ENCODE data around the gene LRRC61.

Gene LRRC61

DNA sequence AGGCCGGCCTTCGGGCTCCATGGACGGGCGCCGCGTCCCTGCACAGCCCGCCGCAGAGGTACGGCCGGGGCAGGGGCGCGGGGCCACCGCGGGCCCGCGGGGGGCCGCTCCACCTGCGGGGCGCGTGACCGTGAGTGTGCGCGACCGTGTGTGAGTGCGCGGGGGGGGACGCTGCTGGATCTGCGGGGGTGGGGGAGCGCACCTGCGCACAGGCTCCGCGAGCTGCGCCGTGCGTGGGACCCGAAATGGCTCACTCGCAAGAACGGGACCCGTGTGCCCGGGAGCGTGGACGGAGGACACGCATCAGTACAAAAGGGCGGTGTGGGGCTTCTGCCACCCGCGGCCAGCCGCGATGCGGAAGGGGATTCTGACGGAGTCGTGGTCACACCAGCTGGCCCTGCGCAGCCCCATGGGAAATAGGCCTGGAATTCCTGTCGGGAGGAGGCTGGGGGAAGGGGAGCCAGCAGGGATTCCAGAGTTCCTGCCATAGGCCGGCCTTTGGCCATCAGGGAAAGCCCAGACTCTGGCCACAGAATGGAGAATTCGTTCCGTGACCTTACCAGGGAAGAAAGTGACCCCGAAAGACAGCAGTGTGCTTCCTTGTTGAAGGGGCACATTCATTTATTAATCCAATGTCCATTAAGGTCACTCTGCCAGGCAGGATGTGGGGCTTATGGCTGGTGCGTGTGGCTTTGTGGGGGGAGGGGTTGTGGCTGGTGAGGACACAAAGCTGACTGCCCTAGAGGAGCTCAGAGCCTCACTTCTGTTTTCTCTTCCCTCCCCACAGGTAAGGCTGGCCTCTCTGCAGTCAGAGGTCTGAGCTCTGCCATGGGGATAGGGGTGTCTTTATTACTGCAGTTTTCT is 46.0 kb downstream of the LRRC61 start:
- DNase-seq (ENCODE audit: extremely low read depth in 1 of 2, low read depth in 1 of 2) = peak in 1 of 2 donors; percentile 46

GRCh38 chr7:150369748-150370501 is 46.8 kb downstream of the LRRC61 start:
- no peak for DNase-seq (ENCODE audit: extremely low read depth in 1 of 2, low read depth in 1 of 2)

DNA sequence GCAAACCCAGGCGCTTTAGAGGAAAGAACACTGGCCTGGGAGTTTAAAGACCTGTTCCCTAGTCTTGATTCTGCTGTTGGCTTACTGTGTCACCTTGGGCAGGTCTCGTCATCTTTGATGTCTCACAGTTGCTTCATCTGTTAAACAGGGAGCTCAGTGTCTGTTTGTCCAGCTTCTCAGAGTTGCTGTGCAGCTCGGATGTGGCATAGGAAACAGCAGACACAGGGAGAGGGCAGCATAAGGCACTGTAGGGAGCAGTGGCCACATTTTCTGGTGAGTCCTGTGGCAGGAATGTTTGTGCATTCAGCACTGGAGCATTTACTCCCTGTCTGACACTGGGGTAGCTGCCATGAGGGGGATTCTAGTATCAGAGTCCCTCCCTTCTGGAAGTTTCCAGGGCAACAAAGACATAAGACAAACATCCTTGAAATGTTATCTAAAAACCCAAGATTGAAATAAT is 47.5 kb downstream of the LRRC61 start:
- DNase-seq (ENCODE audit: extremely low read depth in 1 of 2, low read depth in 1 of 2) = no peak

DNA sequence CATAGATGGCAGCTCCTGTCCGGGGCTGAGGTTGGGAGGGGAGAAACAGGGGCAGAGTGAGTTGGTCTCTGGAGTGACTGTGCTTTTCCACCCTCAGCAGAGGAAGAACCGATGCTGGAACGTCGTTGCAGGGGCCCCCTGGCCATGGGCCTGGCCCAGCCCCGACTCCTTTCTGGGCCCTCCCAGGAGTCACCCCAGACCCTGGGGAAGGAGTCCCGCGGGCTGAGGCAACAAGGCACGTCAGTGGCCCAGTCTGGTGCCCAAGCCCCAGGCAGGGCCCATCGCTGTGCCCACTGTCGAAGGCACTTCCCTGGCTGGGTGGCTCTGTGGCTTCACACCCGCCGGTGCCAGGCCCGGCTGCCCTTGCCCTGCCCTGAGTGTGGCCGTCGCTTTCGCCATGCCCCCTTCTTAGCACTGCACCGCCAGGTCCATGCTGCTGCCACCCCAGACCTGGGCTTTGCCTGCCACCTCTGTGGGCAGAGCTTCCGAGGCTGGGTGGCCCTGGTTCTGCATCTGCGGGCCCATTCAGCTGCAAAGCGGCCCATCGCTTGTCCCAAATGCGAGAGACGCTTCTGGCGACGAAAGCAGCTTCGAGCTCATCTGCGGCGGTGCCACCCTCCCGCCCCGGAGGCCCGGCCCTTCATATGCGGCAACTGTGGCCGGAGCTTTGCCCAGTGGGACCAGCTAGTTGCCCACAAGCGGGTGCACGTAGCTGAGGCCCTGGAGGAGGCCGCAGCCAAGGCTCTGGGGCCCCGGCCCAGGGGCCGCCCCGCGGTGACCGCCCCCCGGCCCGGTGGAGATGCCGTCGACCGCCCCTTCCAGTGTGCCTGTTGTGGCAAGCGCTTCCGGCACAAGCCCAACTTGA is 48.2 kb downstream of the LRRC61 start:
- DNase-seq (ENCODE audit: extremely low read depth in 1 of 2, low read depth in 1 of 2) = no peak

DNA sequence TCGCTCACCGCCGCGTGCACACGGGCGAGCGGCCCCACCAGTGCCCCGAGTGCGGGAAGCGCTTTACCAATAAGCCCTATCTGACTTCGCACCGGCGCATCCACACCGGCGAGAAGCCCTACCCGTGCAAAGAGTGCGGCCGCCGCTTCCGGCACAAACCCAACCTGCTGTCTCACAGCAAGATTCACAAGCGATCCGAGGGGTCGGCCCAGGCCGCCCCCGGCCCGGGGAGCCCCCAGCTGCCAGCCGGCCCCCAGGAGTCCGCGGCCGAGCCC is 48.8 kb downstream of the LRRC61 start:
- no peak for DNase-seq (ENCODE audit: extremely low read depth in 1 of 2, low read depth in 1 of 2)

GRCh38 chr7:150372271-150373048 is 49.3 kb downstream of the LRRC61 start:
- DNase-seq (ENCODE audit: extremely low read depth in 1 of 2, low read depth in 1 of 2) = no peak

- no peak for DNase-seq (ENCODE audit: extremely low read depth in 1 of 2, low read depth in 1 of 2)
Measured at GRCh38 chr7:150373049-150373801, 50.1 kb downstream of the LRRC61 start.

DNA sequence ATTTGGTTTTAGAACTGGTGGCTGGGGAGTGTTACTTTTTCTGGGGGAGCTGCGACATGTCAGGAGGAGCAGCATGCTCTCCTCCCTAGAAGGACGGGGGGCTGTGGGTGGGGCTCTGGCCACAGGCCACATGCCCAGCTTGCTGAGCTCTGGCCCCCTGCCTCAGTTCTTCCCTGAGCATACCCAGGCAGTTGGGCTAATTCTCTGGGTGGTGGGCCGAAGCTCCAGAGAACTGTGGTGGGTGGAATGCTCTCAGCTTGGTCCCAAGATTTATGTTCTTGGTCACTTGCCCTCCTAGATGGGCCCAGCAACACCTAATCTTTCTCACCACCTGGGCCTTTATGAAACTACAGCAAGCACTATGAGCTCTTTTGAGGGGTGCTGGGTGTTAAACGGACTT is 50.9 kb downstream of the LRRC61 start:
- no peak for DNase-seq (ENCODE audit: extremely low read depth in 1 of 2, low read depth in 1 of 2)

- no peak for DNase-seq (ENCODE audit: extremely low read depth in 1 of 2, low read depth in 1 of 2)
Measured at GRCh38 chr7:150374472-150374871, 51.3 kb downstream of the LRRC61 start.

DNA sequence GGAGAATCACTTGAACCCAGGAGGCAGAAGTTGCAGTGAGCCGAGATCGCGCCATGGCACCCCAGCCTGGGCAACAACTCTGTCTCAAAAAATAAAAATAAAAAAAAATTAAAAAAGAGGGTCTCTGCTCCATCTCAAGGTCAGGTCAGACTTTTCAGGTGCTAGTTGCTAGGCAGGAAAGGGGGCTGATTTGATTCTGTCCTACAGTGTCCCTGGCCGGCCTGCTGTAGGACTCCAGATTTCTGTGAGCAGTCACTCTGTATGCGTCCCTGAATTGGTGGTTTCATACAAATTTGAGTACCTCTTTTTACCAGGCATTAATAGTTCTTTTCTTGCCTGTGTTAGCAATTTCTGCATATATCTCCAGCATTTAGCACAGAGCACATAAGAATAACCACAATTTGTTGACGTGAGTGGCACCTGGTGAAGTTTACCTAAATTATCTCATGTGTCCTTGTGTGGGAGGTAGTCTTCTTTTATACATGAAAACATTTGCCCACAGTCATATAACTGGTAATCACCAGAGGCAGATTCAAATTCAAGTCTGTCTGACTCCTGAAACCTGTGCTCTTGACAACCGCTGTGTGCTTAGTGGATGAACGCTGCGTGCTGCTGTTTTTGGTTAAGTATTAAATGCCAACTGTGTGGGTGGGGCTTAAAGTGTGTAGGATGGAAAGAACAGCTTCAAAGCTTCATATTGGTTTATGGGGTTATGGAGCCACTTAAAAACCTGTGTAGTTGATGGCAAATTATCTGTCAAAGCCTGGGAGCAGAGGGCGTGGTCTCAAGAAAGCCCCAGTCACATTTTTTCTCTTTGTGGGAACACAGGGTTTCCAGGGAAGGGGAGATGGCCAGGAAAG is 52.7 kb downstream of the LRRC61 start:
- no peak for DNase-seq (ENCODE audit: extremely low read depth in 1 of 2, low read depth in 1 of 2)

- no peak for DNase-seq (ENCODE audit: extremely low read depth in 1 of 2, low read depth in 1 of 2)
Measured at GRCh38 chr7:150376560-150376959, 53.4 kb downstream of the LRRC61 start.

- DNase-seq (ENCODE audit: extremely low read depth in 1 of 2, low read depth in 1 of 2) = no peak
Measured at GRCh38 chr7:150377196-150377595, 54.0 kb downstream of the LRRC61 start.

- DNase-seq (ENCODE audit: extremely low read depth in 1 of 2, low read depth in 1 of 2) = no peak
Measured at GRCh38 chr7:150377635-150378034, 54.5 kb downstream of the LRRC61 start.

- peak; percentile 10 to 32 for DNase-seq (ENCODE audit: extremely low read depth in 1 of 2, low read depth in 1 of 2)
Measured at GRCh38 chr7:150378115-150378852, 55.1 kb downstream of the LRRC61 start.

DNA sequence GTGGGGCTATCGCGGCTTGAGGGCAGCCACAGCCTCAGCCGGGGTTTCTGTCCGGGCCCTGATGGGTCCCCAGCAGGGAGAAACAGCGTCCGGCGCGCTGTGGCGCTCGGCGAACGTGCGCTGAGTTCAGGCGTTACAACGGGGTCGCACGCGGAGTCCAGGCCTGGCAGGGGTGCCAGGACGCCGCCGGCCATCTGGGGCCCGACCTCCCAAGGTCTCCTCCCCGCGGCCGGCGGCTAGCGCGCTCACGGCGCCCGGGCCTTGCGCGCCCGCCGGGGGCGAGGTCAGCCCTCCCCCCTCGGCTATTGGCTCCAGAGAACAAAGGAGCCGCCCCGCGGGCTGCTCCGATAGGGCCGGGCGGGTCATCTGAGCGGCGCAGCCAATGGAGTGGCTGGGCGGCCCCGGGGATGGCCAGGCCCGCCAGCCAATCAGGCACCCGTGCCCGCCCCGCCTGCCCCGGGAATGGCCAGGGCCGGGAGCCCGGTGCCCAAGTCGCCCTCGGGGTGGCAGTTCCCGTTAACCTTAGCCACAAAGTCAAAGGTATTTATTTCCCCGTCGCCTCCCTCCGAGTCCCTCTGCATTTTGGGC is 55.8 kb downstream of the LRRC61 start, which contains the start of gene ZNF775:
Gene ZNF775, plus strand, starts transcription at position 478 of the 588 bp plus-strand sequence. CDS start 9,141 bp downstream, outside the sequence.
- peak; percentile 68 to 90 for DNase-seq (ENCODE audit: extremely low read depth in 1 of 2, low read depth in 1 of 2)

DNA sequence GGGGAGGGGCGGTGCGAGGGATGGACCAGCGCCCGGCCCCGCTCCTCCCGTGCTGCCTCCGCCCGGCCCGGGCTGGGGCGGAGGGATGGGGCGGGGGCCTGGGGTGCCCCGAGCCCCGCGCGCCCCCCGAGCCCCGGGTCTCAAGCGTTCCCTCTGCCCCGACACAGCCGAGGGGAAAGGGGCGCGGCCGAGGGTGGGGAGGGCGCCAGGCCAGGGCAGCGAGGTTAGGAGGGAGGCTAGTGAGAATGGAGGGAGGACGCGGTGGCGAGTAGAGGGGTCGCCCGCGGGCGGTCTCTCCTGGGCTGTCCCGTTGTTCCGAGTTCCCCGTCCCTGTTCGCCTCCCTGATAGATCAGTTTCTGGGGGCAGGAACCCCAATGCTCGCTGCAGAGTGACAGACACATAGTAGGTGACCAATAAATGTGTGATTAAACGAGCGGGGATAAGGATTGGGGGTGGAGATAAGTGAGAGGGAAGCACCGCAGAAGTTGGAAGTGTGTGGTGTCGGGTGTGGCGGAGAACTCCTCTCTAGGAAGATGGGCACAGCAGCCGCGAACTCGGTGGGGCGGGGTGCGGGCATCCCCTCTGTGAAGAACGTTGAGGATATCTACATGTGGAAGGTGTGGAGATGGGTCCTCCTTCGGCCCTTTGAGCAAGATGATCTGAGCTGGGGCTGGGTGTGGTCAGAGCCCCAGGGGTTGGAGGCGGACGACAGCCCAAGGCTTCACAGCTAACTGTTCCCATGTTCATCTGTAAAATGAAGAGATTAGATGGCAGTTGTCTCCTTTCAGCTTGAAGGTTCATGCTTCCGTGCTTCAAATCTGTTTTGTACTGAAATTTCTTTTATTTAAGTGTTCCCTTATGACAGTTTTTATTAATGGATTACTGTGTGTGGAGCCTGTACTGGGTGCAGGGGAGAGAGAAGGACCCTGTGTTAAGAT is 56.6 kb downstream of the LRRC61 start:
- DNase-seq (ENCODE audit: extremely low read depth in 1 of 2, low read depth in 1 of 2) = no peak

DNA sequence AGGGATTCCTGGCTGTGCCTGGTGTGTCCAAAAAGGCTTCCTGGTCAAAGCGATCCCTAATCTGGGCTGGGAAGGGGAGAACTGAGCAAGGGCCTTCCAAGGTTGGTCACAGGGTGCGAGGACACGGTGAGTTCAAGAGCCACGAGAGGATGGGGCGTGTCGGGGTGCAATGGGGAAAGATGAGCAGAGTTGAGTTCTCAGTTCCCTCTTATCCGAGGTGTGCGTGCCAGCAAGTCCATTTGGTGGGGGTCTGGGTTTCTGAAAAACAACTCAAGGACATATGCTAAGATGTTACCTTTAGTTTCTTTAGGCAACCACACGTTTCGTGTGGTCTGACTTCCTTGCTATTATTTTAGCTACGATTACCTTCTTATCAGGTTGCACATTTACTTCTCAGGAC is 57.3 kb downstream of the LRRC61 start:
- no peak for DNase-seq (ENCODE audit: extremely low read depth in 1 of 2, low read depth in 1 of 2)

Measured in activated CD8-positive, alpha-beta memory T cell treated with anti-CD3 and anti-CD28 coated beads for 1 hour (primary cell).